Measurements from ENCODE around the gene DLG1. TPM values are rescaled to one million over a fixed set of nuclear protein-coding genes. Genes with fewer than 3 reads are reported as not detected.

The DLG1 gene
- total RNA-seq, 1 experiment from 2014 or later: 107 TPM

DNA sequence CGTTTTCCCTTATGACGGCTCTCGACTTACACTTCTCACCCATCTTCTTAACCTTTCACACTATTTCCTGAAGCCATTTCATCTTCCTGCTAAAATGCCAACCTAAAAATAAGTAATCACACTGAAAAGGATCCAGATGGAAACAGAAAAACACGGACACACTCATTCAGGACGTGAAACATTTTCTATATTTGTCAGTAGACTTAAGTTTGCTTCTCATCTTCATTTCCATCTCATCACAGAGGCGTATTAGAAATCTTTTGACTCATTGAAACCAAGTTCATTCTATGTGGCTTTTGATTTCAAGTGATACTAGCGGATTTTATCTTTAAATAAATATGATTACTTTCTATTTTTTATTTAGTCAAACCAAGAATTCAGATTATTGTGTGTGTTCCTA, 27.4 kb upstream of the DLG1 start:
- Histone ChIP-seq H3K4me1 (ENCODE audit: insufficient read depth, low read length, poor library complexity, severe bottlenecking) (no peaks in the 10 kb centered on the region), H3K4me3 (ENCODE audit: low read depth, low read length, poor library complexity, severe bottlenecking) (no peak overlapping the region), H3K27ac (ENCODE audit: low read depth, low read length, poor library complexity, severe bottlenecking) (no peak overlapping the region), H3K36me3 (ENCODE audit: insufficient read depth, low read length, poor library complexity, severe bottlenecking) (no peaks in the 10 kb centered on the region), H3K27me3 (replicated peaks; ENCODE audit: insufficient read depth, low read depth, low read length, poor library complexity) (no peaks in the 10 kb centered on the region), H3K9me3 (ENCODE audit: low read depth, low read length, poor library complexity, severe bottlenecking) (no peaks in the 10 kb centered on the region)
- intact Hi-C loops (cut with micrococcal nuclease; ENCODE audit: unreplicated experiment): no loop called here
- POLR2A ChIA-PET (ENCODE audit: low non-redundant PET): interaction anchor here (0.6 kb wide), 2 partner anchors 11 to 1001 kb away, joined by 4 to 7 read pairs; no protein-coding TSS in a partner anchor
- DNase-seq (ENCODE audit: low spot score): no peak
- BruUV-seq (replicated peaks): no TSS peak
- CTCF ChIA-PET: no interaction called here
- no peak for TF ChIP-seq EZH2 (IDR thresholded peaks at IDR 0.05; ENCODE audit: borderline replicate concordance, low read depth, low read length, poor library complexity, severe bottlenecking)
- TF ChIP-seq CTCF (conservative IDR thresholded peaks at IDR 0.05; ENCODE audit: low read depth, low read length): no peak

- intact Hi-C loops (cut with micrococcal nuclease; ENCODE audit: unreplicated experiment): no loop called here
- POLR2A ChIA-PET (ENCODE audit: low non-redundant PET): no interaction called here
These were observed 23.7 kb upstream of the DLG1 start for GRCh38 chr3:197322149-197322548.

GRCh38 chr3:197320582-197320981, 22.2 kb upstream of the DLG1 start:
- H3K36me3 ChIP-seq (ENCODE audit: insufficient read depth, low read length, poor library complexity, severe bottlenecking): no peaks in the 10 kb centered on the region
- H3K4me1 ChIP-seq (ENCODE audit: insufficient read depth, low read length, poor library complexity, severe bottlenecking): no peaks in the 10 kb centered on the region
- intact Hi-C loops (cut with micrococcal nuclease; ENCODE audit: unreplicated experiment): no loop called here
- H3K4me3 ChIP-seq (ENCODE audit: low read depth, low read length, poor library complexity, severe bottlenecking): no peak overlapping the region
- TF ChIP-seq EZH2 (IDR thresholded peaks at IDR 0.05; ENCODE audit: borderline replicate concordance, low read depth, low read length, poor library complexity, severe bottlenecking): no peak
- TF ChIP-seq CTCF (conservative IDR thresholded peaks at IDR 0.05; ENCODE audit: low read depth, low read length): no peak
- no peak overlapping the region for H3K27ac ChIP-seq (ENCODE audit: low read depth, low read length, poor library complexity, severe bottlenecking)
- CTCF ChIA-PET: no interaction called here
- DNase-seq (ENCODE audit: low spot score): no peak
- POLR2A ChIA-PET (ENCODE audit: low non-redundant PET): no interaction called here
- no peaks in the 10 kb centered on the region for H3K9me3 ChIP-seq (ENCODE audit: low read depth, low read length, poor library complexity, severe bottlenecking)
- BruUV-seq (replicated peaks): no TSS peak
- no peaks in the 10 kb centered on the region for H3K27me3 ChIP-seq (replicated peaks; ENCODE audit: insufficient read depth, low read depth, low read length, poor library complexity)

More at GRCh38 chr3:197322149-197322548, 23.7 kb upstream of the DLG1 start:
- Histone ChIP-seq H3K4me3 (ENCODE audit: low read depth, low read length, poor library complexity, severe bottlenecking) (no peak overlapping the region), H3K36me3 (ENCODE audit: insufficient read depth, low read length, poor library complexity, severe bottlenecking) (no peaks in the 10 kb centered on the region), H3K27me3 (replicated peaks; ENCODE audit: insufficient read depth, low read depth, low read length, poor library complexity) (no peaks in the 10 kb centered on the region), H3K27ac (ENCODE audit: low read depth, low read length, poor library complexity, severe bottlenecking) (no peak overlapping the region), H3K9me3 (ENCODE audit: low read depth, low read length, poor library complexity, severe bottlenecking) (no peaks in the 10 kb centered on the region), H3K4me1 (ENCODE audit: insufficient read depth, low read length, poor library complexity, severe bottlenecking) (no peaks in the 10 kb centered on the region)
- CTCF ChIA-PET: no interaction called here
- no peak for DNase-seq (ENCODE audit: low spot score)
- no TSS peak for BruUV-seq (replicated peaks)
- no peak for TF ChIP-seq CTCF (conservative IDR thresholded peaks at IDR 0.05; ENCODE audit: low read depth, low read length)
- no peak for TF ChIP-seq EZH2 (IDR thresholded peaks at IDR 0.05; ENCODE audit: borderline replicate concordance, low read depth, low read length, poor library complexity, severe bottlenecking)
